ENCODE data around the gene SNX24.
A peak's percentile ranks its signal among the peaks of the same experiment; 100 is the strongest.
"Not testable (repeated sequence)": the region's sequence is repeated elsewhere in the genome, so short reads cannot be mapped to it uniquely, and the experiment has no call there.

The SNX24 gene

GRCh38 chr5:122871661-122872060 is 26.2 kb downstream of the SNX24 start:
- DNase-seq (ENCODE audit: low spot score), result no peak

GRCh38 chr5:122874179-122874875 is 28.9 kb downstream of the SNX24 start:
- no peak for DNase-seq (ENCODE audit: low spot score)

- DNase-seq (ENCODE audit: low spot score), result no peak
Observed at GRCh38 chr5:122877518-122877917, 32.1 kb downstream of the SNX24 start.

GRCh38 chr5:122879076-122879475 is 33.7 kb downstream of the SNX24 start:
- no peak for DNase-seq (ENCODE audit: low spot score)

GRCh38 chr5:122880170-122880689 is 34.8 kb downstream of the SNX24 start:
- DNase-seq (ENCODE audit: low spot score), result no peak

GRCh38 chr5:122880749-122881148 is 35.3 kb downstream of the SNX24 start:
- DNase-seq (ENCODE audit: low spot score), result peak; percentile 18

GRCh38 chr5:122882831-122883230 is 37.4 kb downstream of the SNX24 start:
- DNase-seq (ENCODE audit: low spot score), result peak; percentile 31

GRCh38 chr5:122885045-122885517 is 39.7 kb downstream of the SNX24 start:
- DNase-seq (ENCODE audit: low spot score), result no peak

GRCh38 chr5:122885891-122886290 is 40.5 kb downstream of the SNX24 start:
- no peak for DNase-seq (ENCODE audit: low spot score)

GRCh38 chr5:122895141-122895540 is 49.7 kb downstream of the SNX24 start:
- DNase-seq (ENCODE audit: low spot score), result no peak

GRCh38 chr5:122896598-122897282 is 51.3 kb downstream of the SNX24 start:
- peak; percentile 4 for DNase-seq (ENCODE audit: low spot score)

- no peak for DNase-seq (ENCODE audit: low spot score)
Observed at GRCh38 chr5:122897283-122897602, 51.8 kb downstream of the SNX24 start.

- DNase-seq (ENCODE audit: low spot score), result no peak
Observed at GRCh38 chr5:122901346-122901745, 55.9 kb downstream of the SNX24 start.

GRCh38 chr5:122902263-122902662 is 56.9 kb downstream of the SNX24 start:
- no peak for DNase-seq (ENCODE audit: low spot score)

GRCh38 chr5:122906768-122907167 is 61.4 kb downstream of the SNX24 start:
- no peak for DNase-seq (ENCODE audit: low spot score)

GRCh38 chr5:122907276-122907675 is 61.9 kb downstream of the SNX24 start:
- no peak for DNase-seq (ENCODE audit: low spot score)

- no peak for DNase-seq (ENCODE audit: low spot score)
Observed at GRCh38 chr5:122908108-122908507, 62.7 kb downstream of the SNX24 start.

- DNase-seq (ENCODE audit: low spot score), result no peak
Observed at GRCh38 chr5:122908662-122909061, 63.2 kb downstream of the SNX24 start.

- no peak for DNase-seq (ENCODE audit: low spot score)
Observed at GRCh38 chr5:122909470-122910100, 64.2 kb downstream of the SNX24 start.

GRCh38 chr5:122913436-122913835 is 68.0 kb downstream of the SNX24 start:
- not testable (repeated sequence) for DNase-seq (ENCODE audit: low spot score)

- DNase-seq (ENCODE audit: low spot score), result peak; percentile 46
Observed at GRCh38 chr5:122915717-122916461, 70.5 kb downstream of the SNX24 start.

- DNase-seq (ENCODE audit: low spot score), result no peak
Observed at GRCh38 chr5:122916490-122916889, 71.1 kb downstream of the SNX24 start.
